Measurements from ENCODE around the gene TMEM236. TPM values are rescaled to one million over a fixed set of nuclear protein-coding genes. Genes with fewer than 3 reads are reported as not detected.
A peak's percentile ranks its signal among the peaks of the same experiment; 100 is the strongest.

Gene TMEM236
- total RNA-seq, 4 donors from 2014 or later, result 0.59 to 1.2 (median 0.73) TPM; not detected in 1

GRCh38 chr10:17841050-17841449 lies 89.0 kb downstream of the TMEM236 start:
- no peaks in the 10 kb centered on the region for H3K36me3 ChIP-seq
- intact Hi-C loops (cut with DNase I; ENCODE audit: low total_unique reads), result loop anchor here (10.0 kb wide), 1 partner anchor 374 kb away; no protein-coding TSS in a partner anchor
- no peak overlapping the region for H3K27ac ChIP-seq
- no peaks in the 10 kb centered on the region for H3K9me3 ChIP-seq
- H3K4me1 ChIP-seq, result no peaks in the 10 kb centered on the region
- no peak for DNase-seq
- no peak overlapping the region for H3K4me3 ChIP-seq
- TF ChIP-seq CTCF (IDR thresholded peaks at IDR 0.05), result no peak
- no peak for TF ChIP-seq POLR2A (IDR thresholded peaks at IDR 0.05)
- no peaks in the 10 kb centered on the region for H3K27me3 ChIP-seq

GRCh38 chr10:17842641-17843040 lies 90.6 kb downstream of the TMEM236 start:
- TF ChIP-seq CTCF (IDR thresholded peaks at IDR 0.05), result no peak
- no peak for TF ChIP-seq POLR2A (IDR thresholded peaks at IDR 0.05)
- no peaks in the 10 kb centered on the region for H3K9me3 ChIP-seq
- H3K27me3 ChIP-seq, result no peaks in the 10 kb centered on the region
- H3K36me3 ChIP-seq, result no peaks in the 10 kb centered on the region
- intact Hi-C loops (cut with DNase I; ENCODE audit: low total_unique reads), result loop anchor here (10.0 kb wide), 1 partner anchor 372 kb away; no protein-coding TSS in a partner anchor
- no peak for DNase-seq
- H3K27ac ChIP-seq, result no peak overlapping the region
- no peaks in the 10 kb centered on the region for H3K4me1 ChIP-seq
- no peak overlapping the region for H3K4me3 ChIP-seq

- Histone ChIP-seq H3K4me3 (no peak overlapping the region), H3K9me3 (no peaks in the 10 kb centered on the region), H3K27ac (no peak overlapping the region), H3K27me3 (no peaks in the 10 kb centered on the region), H3K36me3 (no peaks in the 10 kb centered on the region), H3K4me1 (no peaks in the 10 kb centered on the region)
- TF ChIP-seq POLR2A (IDR thresholded peaks at IDR 0.05) (no peak), CTCF (IDR thresholded peaks at IDR 0.05) (peak; percentile 23 to 47 (median 30))
- intact Hi-C loops (cut with DNase I; ENCODE audit: low total_unique reads), result loop anchor here (10.0 kb wide), 1 partner anchor 367 kb away; no protein-coding TSS in a partner anchor
- DNase-seq, result no peak
Measured at GRCh38 chr10:17847585-17848296, 95.7 kb downstream of the TMEM236 start.

- Histone ChIP-seq H3K27ac (no peak overlapping the region), H3K27me3 (no peaks in the 10 kb centered on the region), H3K36me3 (no peaks in the 10 kb centered on the region), H3K9me3 (no peaks in the 10 kb centered on the region), H3K4me3 (no peak overlapping the region), H3K4me1 (no peaks in the 10 kb centered on the region)
- no peak for TF ChIP-seq CTCF (IDR thresholded peaks at IDR 0.05)
- TF ChIP-seq POLR2A (IDR thresholded peaks at IDR 0.05), result no peak
- DNase-seq, result no peak
- intact Hi-C loops (cut with DNase I; ENCODE audit: low total_unique reads), result loop anchor here (10.0 kb wide), 1 partner anchor 366 kb away; no protein-coding TSS in a partner anchor
Measured at GRCh38 chr10:17848646-17849045, 96.6 kb downstream of the TMEM236 start.

MicroRNAs within 50 kb of the gene (microRNA counts, 767-probe panel; counts per million panel counts)
- microRNA hsa-miR-511, result 0 counts per million in 2 donors

Small RNA genes within 50 kb of the gene (microRNA-seq; reads per million reads assigned to microRNA genes)
- gene MIR511 (ENCODE audit: borderline microRNAs expressed, borderline replicate concordance), result 2.9 reads per million

Small RNA genes within 50 kb of the gene (small RNA-seq; reads per million reads assigned to genes)
- gene MIR511, result not detected

Other genes starting within 250 kb of the TMEM236 start
- gene HACD1, start 134.8 kb upstream of the TMEM236 start, total RNA-seq, result 10 to 100 TPM in 3 of 4 donors, 1 to 10 TPM in 1; 2.6 to 48.9 (median 18.4) TPM
- gene STAM, start 108.0 kb upstream of the TMEM236 start, total RNA-seq, result 10 to 100 TPM in 3 of 4 donors, 1 to 10 TPM in 1; 3.6 to 31.5 (median 19.9) TPM
- gene MRC1, start 57.1 kb downstream of the TMEM236 start, total RNA-seq, result 10 to 100 TPM; 14.9 to 51.8 (median 28.0) TPM
- gene SLC39A12, start 199.7 kb downstream of the TMEM236 start, total RNA-seq, result not detected

Data from uterus (tissue), 4 donors.